Suprapubic skin (tissue), 3 donors: Measurements from ENCODE around the gene TMX2.

Source experiments
- POLR2AphosphoS5 ChIP-seq, 3 donors: sonication (generic); formaldehyde crosslinking; IDR thresholded peaks; one replicate each; pipeline ENCODE4 v1.6.1; 2017; ENCODE audit warnings: antibody characterized with exemption in 3 of 3
- TF ChIP-seq, protein P1 (sequence below), 2 donors: fragments of 200-600 bp in 1 of 2; fragments of 450-650 bp in 1 of 2; sonication (generic) in 1 of 2; IDR thresholded peaks; one replicate each; pipeline ENCODE4 v1.5.1; 2016 to 2019; ENCODE audit warnings: antibody characterized with exemption in 2 of 2, mild to moderate bottlenecking in 1 of 2, moderate library complexity in 1 of 2

DNA sequence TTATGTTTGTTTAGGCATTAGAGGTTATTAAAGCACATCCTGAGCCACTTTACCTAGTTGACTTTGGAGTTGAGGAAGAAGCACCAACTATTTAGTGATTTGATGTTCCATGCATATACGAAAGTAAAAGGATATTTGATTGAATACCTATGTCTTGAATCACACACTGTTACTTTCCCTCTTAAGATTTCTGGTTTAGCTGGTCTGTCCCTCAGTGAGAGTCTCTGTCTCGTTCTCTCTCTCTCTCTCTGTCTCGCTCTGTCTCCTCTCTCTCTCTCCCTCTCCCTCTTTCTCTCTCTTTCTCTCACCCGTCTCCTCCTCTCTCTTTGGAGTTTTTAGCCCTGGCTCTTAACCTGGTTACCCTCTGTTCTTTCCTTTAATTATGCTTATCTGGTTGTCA is 60.2 kb downstream of the TMX2 start:
- TF ChIP-seq, protein P1, sequence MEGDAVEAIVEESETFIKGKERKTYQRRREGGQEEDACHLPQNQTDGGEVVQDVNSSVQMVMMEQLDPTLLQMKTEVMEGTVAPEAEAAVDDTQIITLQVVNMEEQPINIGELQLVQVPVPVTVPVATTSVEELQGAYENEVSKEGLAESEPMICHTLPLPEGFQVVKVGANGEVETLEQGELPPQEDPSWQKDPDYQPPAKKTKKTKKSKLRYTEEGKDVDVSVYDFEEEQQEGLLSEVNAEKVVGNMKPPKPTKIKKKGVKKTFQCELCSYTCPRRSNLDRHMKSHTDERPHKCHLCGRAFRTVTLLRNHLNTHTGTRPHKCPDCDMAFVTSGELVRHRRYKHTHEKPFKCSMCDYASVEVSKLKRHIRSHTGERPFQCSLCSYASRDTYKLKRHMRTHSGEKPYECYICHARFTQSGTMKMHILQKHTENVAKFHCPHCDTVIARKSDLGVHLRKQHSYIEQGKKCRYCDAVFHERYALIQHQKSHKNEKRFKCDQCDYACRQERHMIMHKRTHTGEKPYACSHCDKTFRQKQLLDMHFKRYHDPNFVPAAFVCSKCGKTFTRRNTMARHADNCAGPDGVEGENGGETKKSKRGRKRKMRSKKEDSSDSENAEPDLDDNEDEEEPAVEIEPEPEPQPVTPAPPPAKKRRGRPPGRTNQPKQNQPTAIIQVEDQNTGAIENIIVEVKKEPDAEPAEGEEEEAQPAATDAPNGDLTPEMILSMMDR (IDR thresholded peaks at IDR 0.05), result no peak
- TF ChIP-seq POLR2AphosphoS5 (IDR thresholded peaks at IDR 0.05), result no peak
